ENCODE data around the gene BDH1. TPM values are rescaled to one million over a fixed set of nuclear protein-coding genes. Genes with fewer than 3 reads are reported as not detected.

Gene BDH1
- total RNA-seq, 4 donors from 2014 or later = 44.4 to 60.6 (median 52.2) TPM

DNA sequence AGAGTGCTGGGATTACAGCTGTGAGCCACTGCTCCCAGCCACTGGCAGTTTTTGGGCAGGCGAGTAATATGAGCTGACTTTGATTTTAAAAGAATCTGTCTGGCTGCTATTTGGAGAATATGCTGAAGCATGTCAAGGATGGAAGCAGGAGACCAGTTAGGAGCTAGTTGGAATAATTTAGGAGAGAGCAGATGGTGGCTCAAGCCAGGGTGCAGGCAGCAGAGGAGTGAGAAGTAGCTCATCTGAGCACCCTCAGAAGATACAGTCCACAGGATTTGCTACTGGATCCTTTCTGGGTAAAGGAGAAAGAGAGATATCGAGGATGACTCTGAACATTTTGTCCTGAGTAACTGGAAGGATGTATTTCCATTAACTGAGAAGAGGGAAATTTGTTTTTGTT is 30.4 kb upstream of the BDH1 start:
- Histone ChIP-seq H3K27me3 (no peaks in the 10 kb centered on the region), H3K9me3 (no peaks in the 10 kb centered on the region), H3K27ac (no peak overlapping the region), H3K4me1 (no peaks in the 10 kb centered on the region), H3K4me3 (no peak overlapping the region), H3K36me3 (no peaks in the 10 kb centered on the region)
- intact Hi-C loops (cut with DNase I) = no loop called here
- no peak for TF ChIP-seq POLR2A (IDR thresholded peaks at IDR 0.05)
- TF ChIP-seq, protein P1, sequence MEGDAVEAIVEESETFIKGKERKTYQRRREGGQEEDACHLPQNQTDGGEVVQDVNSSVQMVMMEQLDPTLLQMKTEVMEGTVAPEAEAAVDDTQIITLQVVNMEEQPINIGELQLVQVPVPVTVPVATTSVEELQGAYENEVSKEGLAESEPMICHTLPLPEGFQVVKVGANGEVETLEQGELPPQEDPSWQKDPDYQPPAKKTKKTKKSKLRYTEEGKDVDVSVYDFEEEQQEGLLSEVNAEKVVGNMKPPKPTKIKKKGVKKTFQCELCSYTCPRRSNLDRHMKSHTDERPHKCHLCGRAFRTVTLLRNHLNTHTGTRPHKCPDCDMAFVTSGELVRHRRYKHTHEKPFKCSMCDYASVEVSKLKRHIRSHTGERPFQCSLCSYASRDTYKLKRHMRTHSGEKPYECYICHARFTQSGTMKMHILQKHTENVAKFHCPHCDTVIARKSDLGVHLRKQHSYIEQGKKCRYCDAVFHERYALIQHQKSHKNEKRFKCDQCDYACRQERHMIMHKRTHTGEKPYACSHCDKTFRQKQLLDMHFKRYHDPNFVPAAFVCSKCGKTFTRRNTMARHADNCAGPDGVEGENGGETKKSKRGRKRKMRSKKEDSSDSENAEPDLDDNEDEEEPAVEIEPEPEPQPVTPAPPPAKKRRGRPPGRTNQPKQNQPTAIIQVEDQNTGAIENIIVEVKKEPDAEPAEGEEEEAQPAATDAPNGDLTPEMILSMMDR (IDR thresholded peaks at IDR 0.05) = no peak
- no peak for DNase-seq
- WGBS, 2 donors = 88 to 100% methylated on average over 1 to 2 of the region's 2 CpGs

DNA sequence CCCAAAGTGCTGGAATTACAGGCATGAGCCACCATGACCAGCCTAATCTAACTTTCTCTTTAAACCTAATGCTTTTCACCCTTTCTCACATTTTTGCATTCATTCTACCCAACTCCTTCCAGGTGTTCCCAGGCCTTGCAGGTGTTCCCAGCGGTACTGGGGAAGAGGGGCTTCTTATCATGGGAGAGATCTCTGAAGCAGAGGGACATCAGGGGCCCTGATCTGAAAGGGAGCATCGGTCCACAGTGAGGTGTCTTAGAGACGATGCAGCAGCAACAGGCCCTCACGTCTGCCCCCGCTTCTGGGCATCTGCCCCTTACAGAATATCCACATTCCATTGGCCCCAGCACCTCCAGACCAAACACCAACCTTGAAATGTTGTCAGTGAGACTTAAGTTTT is 29.0 kb upstream of the BDH1 start:
- TF ChIP-seq, protein P1 (IDR thresholded peaks at IDR 0.05) = no peak
- TF ChIP-seq POLR2A (IDR thresholded peaks at IDR 0.05) = no peak
- H3K4me3 ChIP-seq = no peak overlapping the region
- no peaks in the 10 kb centered on the region for H3K4me1 ChIP-seq
- no peaks in the 10 kb centered on the region for H3K27me3 ChIP-seq
- intact Hi-C loops (cut with DNase I) = no loop called here
- no peak for DNase-seq
- H3K36me3 ChIP-seq = no peaks in the 10 kb centered on the region
- 74 to 86% methylated on average over 3 to 5 of the region's 5 CpGs for WGBS, 2 donors
- H3K9me3 ChIP-seq = no peaks in the 10 kb centered on the region
- H3K27ac ChIP-seq = no peak overlapping the region

DNA sequence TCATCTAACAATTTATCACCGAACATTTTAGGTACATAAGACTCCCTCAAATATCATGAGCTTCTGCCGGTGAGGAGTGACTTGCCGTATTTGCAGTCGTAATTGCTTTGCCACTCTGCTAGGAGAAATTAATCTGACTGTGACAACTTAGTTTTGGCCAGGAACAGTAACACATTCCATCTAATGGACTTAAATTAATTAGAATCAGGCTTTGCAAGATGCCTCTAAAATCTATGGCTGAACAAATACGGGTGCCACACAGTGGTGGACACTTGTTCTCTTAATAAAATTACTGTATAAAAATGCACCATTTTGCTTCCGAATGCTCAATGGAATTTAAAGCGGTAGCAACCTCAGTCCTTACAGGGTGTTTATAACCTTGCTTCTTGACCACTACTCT is 27.6 kb upstream of the BDH1 start:
- H3K36me3 ChIP-seq = no peaks in the 10 kb centered on the region
- DNase-seq = no peak
- no peaks in the 10 kb centered on the region for H3K4me1 ChIP-seq
- H3K27ac ChIP-seq = no peak overlapping the region
- H3K4me3 ChIP-seq = no peak overlapping the region
- no peaks in the 10 kb centered on the region for H3K9me3 ChIP-seq
- 87 to 88% methylated on average over 7 of the region's 7 CpGs for WGBS, 2 donors
- H3K27me3 ChIP-seq = no peaks in the 10 kb centered on the region
- TF ChIP-seq POLR2A (IDR thresholded peaks at IDR 0.05) = no peak
- TF ChIP-seq, protein P1 (IDR thresholded peaks at IDR 0.05) = no peak
- intact Hi-C loops (cut with DNase I) = no loop called here

DNA sequence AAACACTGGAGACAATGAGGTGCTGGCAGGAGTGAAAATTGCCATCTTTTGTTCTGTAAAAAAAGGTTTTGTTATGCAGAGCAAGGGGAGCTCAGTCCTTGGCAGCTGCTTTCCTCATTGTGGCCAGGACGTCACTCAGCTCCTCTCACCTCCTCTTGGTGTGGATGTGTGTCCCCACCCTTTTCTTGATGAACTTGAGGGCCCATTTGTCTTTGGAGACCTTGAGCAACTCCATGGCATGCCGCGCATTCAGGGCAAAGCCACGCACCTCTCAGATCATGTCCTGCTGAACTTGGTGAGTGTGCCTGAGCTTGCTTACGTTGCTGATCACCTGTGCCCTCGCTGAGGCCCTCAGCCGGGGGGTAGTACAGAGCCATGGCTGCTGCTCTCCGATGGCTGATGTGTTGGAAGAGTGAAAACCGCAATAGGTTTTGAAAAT is 24.5 kb upstream of the BDH1 start:
- no peak for DNase-seq
- Histone ChIP-seq H3K36me3 (no peaks in the 10 kb centered on the region), H3K27ac (no peak overlapping the region), H3K27me3 (peaks cover 0 to 2% (median 0%) of the 10 kb centered on the region in 4 donors), H3K4me3 (no peak overlapping the region), H3K9me3 (no peaks in the 10 kb centered on the region), H3K4me1 (no peaks in the 10 kb centered on the region)
- intact Hi-C loops (cut with DNase I) = no loop called here
- 80 to 89% methylated on average over 7 of the region's 9 CpGs for WGBS, 2 donors
- no peak for TF ChIP-seq POLR2A (IDR thresholded peaks at IDR 0.05)
- TF ChIP-seq, protein P1 (IDR thresholded peaks at IDR 0.05) = no peak

DNA sequence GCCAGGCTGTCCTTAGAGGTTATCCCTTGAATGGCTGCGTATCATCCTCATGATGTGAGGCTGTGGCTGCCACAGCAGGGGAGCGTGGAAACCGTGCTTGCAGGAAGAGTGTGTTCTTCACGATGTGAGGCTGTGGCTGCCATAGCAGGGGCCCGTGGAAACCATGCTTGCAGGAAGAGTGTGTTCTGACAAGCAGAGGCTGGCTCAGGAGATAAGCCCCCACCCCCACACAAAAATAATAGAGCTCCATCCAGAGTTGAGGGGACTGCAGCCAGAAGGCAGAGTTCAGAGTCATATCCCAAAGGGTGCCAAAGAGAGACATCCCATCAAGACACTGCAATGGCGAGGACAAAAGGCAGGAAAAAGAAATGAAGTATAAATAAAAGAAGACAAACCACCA is 22.6 kb upstream of the BDH1 start:
- DNase-seq = no peak
- Histone ChIP-seq H3K9me3 (no peaks in the 10 kb centered on the region), H3K4me1 (no peaks in the 10 kb centered on the region), H3K27ac (no peak overlapping the region), H3K36me3 (no peaks in the 10 kb centered on the region), H3K27me3 (peaks cover 0 to 6% (median 0%) of the 10 kb centered on the region in 4 donors), H3K4me3 (no peak overlapping the region)
- intact Hi-C loops (cut with DNase I) = no loop called here
- TF ChIP-seq, protein P1 (IDR thresholded peaks at IDR 0.05) = no peak
- 90% methylated on average over 6 of the region's 6 CpGs for WGBS, 2 donors

Measured in esophagus squamous epithelium (tissue), 5 donors.